ENCODE data around the gene MRPS27.

DNA sequence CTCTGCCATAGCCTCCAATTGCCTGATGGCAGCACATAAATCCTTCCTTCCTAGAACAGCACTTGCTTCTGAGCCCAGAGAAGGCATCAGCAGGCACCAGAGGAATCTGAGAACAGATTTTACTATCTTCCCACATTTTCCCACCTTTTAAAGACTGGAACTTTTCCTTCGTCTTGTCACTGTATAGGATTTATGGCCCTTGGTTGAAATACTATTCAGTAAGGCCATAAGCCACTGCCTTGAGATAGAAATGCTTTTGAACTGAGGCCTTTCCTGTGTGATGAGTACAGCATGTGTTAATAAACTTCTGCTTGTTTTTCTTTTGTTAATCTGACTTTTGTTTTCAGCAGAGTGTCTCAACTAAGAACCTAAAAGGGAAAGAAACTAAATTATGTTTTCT is 84.3 kb downstream of the MRPS27 start:
- TF ChIP-seq CTCF (IDR thresholded peaks at IDR 0.05): no peak
- TF ChIP-seq POLR2A (IDR thresholded peaks at IDR 0.05): no peak
